Astrocyte of the cerebellum (primary cell): ENCODE measurements around the gene NCK2.

ENCODE experiments used
- DNase-seq: peaks from one replicate; pipeline ENCODE4 v3.0.0-alpha.2; 2011; ENCODE audit warnings: low read depth
- H3K4me3 ChIP-seq: 2 replicates; pipeline ENCODE4 v1.5.1; 2011; ENCODE audit warnings: mild to moderate bottlenecking, low read depth, low read length, moderate library complexity
- in situ Hi-C: cut with HindIII; loops from 2 replicates; pipeline ENCODE4 v1.10.0; 2017; ENCODE audit warnings: low sequenced_read_pairs
- TF ChIP-seq, protein P1 (sequence below): IDR thresholded peaks from 2 replicates; pipeline ENCODE4 v1.5.1; 2012; ENCODE audit warnings: low read length, low read depth, moderate library complexity, mild to moderate bottlenecking; ENCODE audit errors: missing control alignments

NCK2 gene

GRCh38 chr2:105859694-105859951 lies 114.9 kb downstream of the NCK2 start:
- TF ChIP-seq, protein P1, sequence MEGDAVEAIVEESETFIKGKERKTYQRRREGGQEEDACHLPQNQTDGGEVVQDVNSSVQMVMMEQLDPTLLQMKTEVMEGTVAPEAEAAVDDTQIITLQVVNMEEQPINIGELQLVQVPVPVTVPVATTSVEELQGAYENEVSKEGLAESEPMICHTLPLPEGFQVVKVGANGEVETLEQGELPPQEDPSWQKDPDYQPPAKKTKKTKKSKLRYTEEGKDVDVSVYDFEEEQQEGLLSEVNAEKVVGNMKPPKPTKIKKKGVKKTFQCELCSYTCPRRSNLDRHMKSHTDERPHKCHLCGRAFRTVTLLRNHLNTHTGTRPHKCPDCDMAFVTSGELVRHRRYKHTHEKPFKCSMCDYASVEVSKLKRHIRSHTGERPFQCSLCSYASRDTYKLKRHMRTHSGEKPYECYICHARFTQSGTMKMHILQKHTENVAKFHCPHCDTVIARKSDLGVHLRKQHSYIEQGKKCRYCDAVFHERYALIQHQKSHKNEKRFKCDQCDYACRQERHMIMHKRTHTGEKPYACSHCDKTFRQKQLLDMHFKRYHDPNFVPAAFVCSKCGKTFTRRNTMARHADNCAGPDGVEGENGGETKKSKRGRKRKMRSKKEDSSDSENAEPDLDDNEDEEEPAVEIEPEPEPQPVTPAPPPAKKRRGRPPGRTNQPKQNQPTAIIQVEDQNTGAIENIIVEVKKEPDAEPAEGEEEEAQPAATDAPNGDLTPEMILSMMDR, result no peak
- H3K4me3 ChIP-seq, result no peak overlapping the region
- in situ Hi-C loops, result no loop called here
- DNase-seq, result no peak

DNA sequence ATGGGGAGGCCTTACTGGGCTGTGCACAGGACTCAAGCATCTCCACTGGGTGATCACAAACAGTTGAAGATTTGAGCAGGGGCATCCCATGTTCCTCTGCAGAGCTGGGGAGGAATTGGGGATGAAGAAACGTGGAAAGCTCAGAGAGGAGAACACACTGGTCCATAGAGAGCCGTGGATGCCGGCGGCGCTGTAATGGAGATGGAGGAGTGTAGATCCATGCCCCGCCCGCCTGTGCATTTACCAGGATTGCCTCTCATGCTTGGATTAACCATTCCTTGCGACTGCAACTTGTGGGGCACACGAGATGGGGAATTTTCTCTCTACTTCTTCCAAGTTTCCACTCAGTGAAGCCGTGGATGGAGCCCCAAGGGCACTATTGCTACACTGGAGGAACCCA lies 115.9 kb downstream of the NCK2 start:
- in situ Hi-C loops, result no loop called here
- no peak for DNase-seq
- H3K4me3 ChIP-seq, result no peak overlapping the region
- TF ChIP-seq, protein P1, result no peak

DNA sequence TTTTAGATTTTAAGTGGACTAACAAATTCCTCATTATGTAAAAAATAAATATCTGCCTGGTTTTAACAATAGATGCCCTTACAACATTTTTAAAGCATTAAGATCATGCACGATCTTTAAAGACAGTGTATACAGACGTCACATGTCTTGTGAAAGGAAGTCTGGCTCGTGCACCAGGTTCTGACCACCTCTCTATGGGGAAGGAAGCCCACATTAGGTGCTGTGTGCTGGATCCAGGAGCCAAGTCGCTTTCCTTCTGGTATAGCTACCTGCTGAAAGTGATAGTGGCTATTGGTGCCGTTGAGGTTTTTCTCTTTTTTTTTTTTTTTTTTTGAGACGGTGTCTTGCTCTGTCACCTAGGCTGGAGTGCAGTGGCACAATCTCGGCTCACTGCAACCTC lies 116.5 kb downstream of the NCK2 start:
- no peak for DNase-seq
- TF ChIP-seq, protein P1, result no peak
- no peak overlapping the region for H3K4me3 ChIP-seq
- in situ Hi-C loops, result no loop called here

- DNase-seq, result no peak
- in situ Hi-C loops, result no loop called here
- TF ChIP-seq, protein P1, result no peak
- H3K4me3 ChIP-seq, result no peak overlapping the region
Observed at GRCh38 chr2:105862843-105863242, 118.1 kb downstream of the NCK2 start.

- no peak overlapping the region for H3K4me3 ChIP-seq
- TF ChIP-seq, protein P1, result no peak
- DNase-seq, result no peak
- in situ Hi-C loops, result no loop called here
Observed at GRCh38 chr2:105864262-105864661, 119.5 kb downstream of the NCK2 start.

GRCh38 chr2:105865222-105865913 lies 120.7 kb downstream of the NCK2 start:
- H3K4me3 ChIP-seq, result no peak overlapping the region
- in situ Hi-C loops, result no loop called here
- TF ChIP-seq, protein P1, result no peak
- DNase-seq, result no peak
